ENCODE data around the gene PPP1R9A.
A peak's percentile ranks its signal among the peaks of the same experiment; 100 is the strongest.

PPP1R9A gene

GRCh38 chr7:94907026-94907810 lies at the start of gene PPP1R9A:
Gene PPP1R9A (plus strand): TSS chr7:94907594. CDS start chr7:94910114, 2,520 bp downstream.
- DNase-seq (ENCODE audit: low read depth), result peak; percentile 1

- no peak for DNase-seq (ENCODE audit: low read depth)
Observed at GRCh38 chr7:94871132-94871531, 36.3 kb upstream of the PPP1R9A start.

- DNase-seq (ENCODE audit: low read depth), result no peak
Observed at GRCh38 chr7:94873239-94873638, 34.2 kb upstream of the PPP1R9A start.

GRCh38 chr7:94874036-94874785 lies 33.2 kb upstream of the PPP1R9A start:
- DNase-seq (ENCODE audit: low read depth), result no peak

- no peak for DNase-seq (ENCODE audit: low read depth)
Observed at GRCh38 chr7:94875201-94875600, 32.2 kb upstream of the PPP1R9A start.

- no peak for DNase-seq (ENCODE audit: low read depth)
Observed at GRCh38 chr7:94877731-94878670, 29.4 kb upstream of the PPP1R9A start.

- no peak for DNase-seq (ENCODE audit: low read depth)
Observed at GRCh38 chr7:94882891-94883290, 24.5 kb upstream of the PPP1R9A start.

- DNase-seq (ENCODE audit: low read depth), result no peak
Observed at GRCh38 chr7:94883616-94884015, 23.8 kb upstream of the PPP1R9A start.

- DNase-seq (ENCODE audit: low read depth), result peak; percentile 24
Observed at GRCh38 chr7:94888551-94888950, 18.8 kb upstream of the PPP1R9A start.

GRCh38 chr7:94888995-94889523 lies 18.3 kb upstream of the PPP1R9A start:
- no peak for DNase-seq (ENCODE audit: low read depth)

GRCh38 chr7:94890216-94890615 lies 17.2 kb upstream of the PPP1R9A start:
- no peak for DNase-seq (ENCODE audit: low read depth)

GRCh38 chr7:94893661-94894060 lies 13.7 kb upstream of the PPP1R9A start:
- DNase-seq (ENCODE audit: low read depth), result no peak

- DNase-seq (ENCODE audit: low read depth), result no peak
Observed at GRCh38 chr7:94897541-94897940, 9.9 kb upstream of the PPP1R9A start.

GRCh38 chr7:94898340-94898739 lies 9.1 kb upstream of the PPP1R9A start:
- no peak for DNase-seq (ENCODE audit: low read depth)

- DNase-seq (ENCODE audit: low read depth), result no peak
Observed at GRCh38 chr7:94901981-94902380, 5.4 kb upstream of the PPP1R9A start.

- DNase-seq (ENCODE audit: low read depth), result no peak
Observed at GRCh38 chr7:94903971-94904370, 3.4 kb upstream of the PPP1R9A start.

GRCh38 chr7:94904982-94905381 lies 2.4 kb upstream of the PPP1R9A start:
- DNase-seq (ENCODE audit: low read depth), result no peak

- DNase-seq (ENCODE audit: low read depth), result no peak
Observed at GRCh38 chr7:94906065-94906851, 1.1 kb upstream of the PPP1R9A start.

- DNase-seq (ENCODE audit: low read depth), result no peak
Observed at GRCh38 chr7:94907811-94908322, 473 bp downstream of the PPP1R9A start.

GRCh38 chr7:94908323-94909178 lies 1.2 kb downstream of the PPP1R9A start:
- peak; percentile 17 for DNase-seq (ENCODE audit: low read depth)
